ENCODE measurements around the gene COL25A1. TPM values are rescaled to one million over a fixed set of nuclear protein-coding genes. Genes with fewer than 3 reads are reported as not detected.

COL25A1 gene
- total RNA-seq, 1 donor from 2014 or later: 0.73 TPM

DNA sequence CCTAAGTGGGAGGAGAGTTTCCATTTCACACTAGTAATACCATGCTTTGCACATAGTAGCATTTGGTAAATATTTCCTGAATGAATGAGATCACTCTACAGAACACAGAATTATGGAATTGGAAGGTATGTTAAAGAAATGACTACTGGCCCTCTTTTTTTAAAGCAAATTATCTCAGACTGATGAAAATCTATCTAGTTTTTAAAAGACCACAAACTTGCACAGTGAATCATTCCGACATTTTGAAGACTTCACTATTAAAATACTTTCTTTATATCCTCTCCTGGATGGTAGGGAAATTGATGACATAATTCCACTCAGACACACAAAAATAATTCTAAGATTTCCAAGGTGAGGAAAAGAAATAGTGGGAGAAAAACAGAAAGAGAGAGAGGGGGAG lies 471.2 kb downstream of the COL25A1 start:
- DNase-seq (ENCODE audit: missing footprints) (no peak), ATAC-seq (no peak)
- intact Hi-C loops (cut with DNase I): loop anchor here (2.0 kb wide), 1 partner anchor 68 kb away; the partner anchor contains the start of gene ETNPPL

DNA sequence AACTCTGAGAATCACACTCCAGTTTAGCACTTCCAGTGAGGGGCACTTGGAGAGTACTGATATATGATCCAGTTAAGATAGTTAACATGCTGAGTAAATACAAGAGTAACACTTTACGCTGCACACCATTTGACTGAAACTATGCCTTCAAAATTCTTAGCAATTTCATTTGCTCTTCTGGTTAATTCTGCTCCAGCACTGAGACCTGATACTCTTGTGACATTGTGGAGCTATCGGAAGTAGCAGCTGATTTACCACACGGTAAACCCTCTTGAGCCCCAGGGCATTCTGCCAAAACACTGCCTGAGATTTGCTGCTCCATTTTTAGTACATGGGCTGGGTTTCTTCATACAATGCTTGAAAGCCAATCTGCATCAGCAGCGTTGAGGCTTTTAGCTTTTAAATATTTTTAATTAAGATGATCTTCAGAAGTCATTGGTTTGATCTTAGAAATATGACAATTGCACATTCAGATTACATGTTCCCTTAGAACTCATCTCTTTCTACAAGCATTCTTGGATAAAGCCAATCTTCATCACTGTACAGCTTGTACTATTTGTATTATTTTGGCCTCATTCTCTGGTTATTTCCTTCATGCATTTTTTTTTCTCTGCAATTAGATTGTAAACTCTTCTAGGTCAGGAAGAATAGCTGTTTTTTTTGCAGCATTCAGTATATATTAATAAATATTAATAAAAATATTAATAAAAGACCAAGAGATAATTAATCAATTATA lies 471.8 kb downstream of the COL25A1 start:
- intact Hi-C loops (cut with DNase I): loop anchor here (2.0 kb wide), 1 partner anchor 68 kb away; the partner anchor contains the start of gene ETNPPL
- no peak for DNase-seq (ENCODE audit: missing footprints)
- peak; percentile 81 for ATAC-seq

DNA sequence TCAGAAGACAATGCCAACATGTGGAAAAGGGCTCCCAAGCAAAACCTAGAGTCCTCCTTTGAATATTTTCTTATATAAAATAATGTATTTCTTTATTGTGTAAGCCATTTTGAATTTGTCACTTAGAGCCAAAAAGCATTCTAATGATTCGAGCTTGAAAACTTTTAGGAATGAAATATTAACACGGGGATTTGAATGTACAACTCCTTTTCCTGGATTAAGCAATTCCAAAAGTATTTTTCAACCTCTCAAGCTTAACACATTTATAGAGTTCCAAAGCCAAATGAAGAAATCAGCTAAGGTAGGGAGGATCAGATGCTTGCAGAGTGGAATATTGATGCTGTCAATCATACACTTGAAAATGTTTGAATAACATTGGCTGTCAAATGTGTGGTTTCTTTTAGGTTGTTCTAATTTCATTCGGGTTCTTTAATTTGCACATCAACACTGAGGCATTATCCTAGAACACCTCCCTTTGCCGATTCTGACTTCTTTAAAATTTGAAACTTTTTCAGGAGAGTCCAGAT lies 472.4 kb downstream of the COL25A1 start:
- DNase-seq (ENCODE audit: missing footprints): no peak
- intact Hi-C loops (cut with DNase I): loop anchor here (2.0 kb wide), 1 partner anchor 67 kb away; the partner anchor contains the start of gene ETNPPL
- ATAC-seq: no peak

DNA sequence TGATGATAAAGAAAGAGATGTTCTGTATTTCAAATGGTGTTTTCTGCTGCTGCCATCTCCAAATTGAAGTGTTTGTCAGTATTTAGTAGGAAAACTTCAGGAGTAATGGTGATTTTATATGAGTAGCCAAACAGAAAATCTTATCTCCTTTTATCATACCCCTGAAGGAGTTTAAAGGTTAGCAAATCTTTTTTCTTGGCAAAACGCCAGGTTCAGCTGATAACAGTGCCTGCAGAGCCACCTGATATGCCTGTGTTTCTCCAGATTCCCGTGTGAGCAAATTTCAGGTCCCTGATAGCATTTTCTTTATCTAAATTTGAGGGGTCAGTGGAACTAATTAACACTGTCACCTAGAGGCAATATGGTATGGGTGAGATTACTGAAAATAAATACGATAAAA lies 473.8 kb downstream of the COL25A1 start:
- no peak for ATAC-seq
- no peak for DNase-seq (ENCODE audit: missing footprints)
- intact Hi-C loops (cut with DNase I): no loop called here

DNA sequence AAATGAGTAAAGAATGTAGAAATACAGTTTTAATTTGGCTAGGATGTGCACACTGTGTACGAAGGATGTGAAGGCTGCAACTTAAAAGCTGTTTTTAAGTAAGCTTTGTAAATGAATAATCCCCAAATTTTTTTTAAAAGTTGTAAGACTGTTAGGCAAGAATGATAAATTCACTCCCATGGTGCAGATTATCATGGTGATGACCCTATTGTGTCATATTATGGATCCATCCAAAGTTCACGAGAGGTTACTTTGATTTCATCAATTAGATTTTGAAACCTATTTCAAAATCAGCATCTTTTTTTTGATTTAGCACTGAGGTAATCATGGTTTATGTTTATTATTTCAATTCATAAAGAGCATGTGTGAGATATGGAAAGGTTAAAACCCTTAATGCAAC lies 476.7 kb downstream of the COL25A1 start:
- intact Hi-C loops (cut with DNase I): no loop called here
- DNase-seq (ENCODE audit: missing footprints) (no peak), ATAC-seq (no peak)

DNA sequence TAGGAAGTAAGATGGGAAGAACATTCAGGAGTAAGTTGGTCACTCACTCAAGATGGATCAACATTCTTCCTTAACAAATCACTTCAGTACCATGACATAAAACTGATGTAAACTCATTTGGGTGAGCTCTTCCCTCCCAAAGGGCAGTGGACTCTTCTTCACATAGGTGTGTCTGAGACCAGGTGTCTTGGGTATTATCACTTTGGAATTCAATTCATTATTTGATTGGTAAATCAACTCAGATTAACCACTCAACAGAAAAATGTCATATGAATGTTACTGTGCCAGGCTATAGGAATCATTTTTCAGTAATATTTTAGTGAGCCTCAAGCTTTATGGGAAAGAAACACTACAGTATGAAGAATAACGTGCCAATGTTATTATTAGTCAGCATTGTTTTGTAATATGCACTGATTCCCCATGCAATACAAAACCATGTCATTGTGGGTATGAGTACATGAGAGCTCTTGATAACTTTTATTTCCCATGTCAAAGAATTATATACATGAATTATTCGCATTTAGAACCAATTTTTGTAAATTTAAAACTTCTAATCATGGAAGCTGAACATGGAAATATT lies 481.0 kb downstream of the COL25A1 start:
- intact Hi-C loops (cut with DNase I): no loop called here
- DNase-seq (ENCODE audit: missing footprints) (no peak), ATAC-seq (no peak)

DNA sequence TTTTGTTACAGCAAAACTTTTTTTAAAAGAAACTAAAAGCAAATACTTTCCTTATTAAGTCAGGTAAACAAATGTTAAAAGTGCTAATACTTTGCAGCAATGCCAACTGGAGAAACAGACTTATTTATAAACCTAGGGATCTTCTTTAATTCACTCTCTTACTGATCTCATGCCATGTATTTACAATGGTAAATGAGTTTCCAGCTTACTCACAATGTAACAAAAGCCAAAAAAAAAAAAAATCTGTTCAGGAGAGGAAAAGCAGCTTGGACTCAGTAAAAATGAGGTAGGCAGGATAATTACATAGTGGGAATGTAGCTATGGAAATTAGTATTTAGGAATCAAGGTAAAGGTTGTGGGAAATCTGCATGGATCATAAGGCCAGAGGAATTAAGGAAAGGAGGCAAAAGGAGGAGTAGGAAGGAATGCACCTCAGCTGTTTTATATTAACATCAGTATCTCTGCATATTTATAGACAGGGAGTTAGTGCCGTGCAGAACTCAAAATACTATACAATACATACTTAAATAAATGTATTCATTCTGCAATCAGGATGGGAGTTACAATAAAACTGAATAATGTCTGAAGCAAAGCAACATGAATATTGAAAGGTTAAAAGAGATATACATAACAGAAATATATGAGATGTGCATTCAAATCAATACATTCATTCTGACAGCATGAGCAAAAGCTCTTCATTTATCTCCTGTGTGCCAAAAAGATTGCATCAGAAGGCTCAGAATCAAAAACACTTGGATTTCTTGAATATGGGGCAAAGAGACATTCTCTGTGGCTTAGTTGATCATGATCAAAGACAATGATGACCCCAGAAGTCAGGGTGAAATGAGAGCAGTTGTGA lies 481.7 kb downstream of the COL25A1 start:
- intact Hi-C loops (cut with DNase I): no loop called here
- DNase-seq (ENCODE audit: missing footprints) (no peak), ATAC-seq (no peak)

DNA sequence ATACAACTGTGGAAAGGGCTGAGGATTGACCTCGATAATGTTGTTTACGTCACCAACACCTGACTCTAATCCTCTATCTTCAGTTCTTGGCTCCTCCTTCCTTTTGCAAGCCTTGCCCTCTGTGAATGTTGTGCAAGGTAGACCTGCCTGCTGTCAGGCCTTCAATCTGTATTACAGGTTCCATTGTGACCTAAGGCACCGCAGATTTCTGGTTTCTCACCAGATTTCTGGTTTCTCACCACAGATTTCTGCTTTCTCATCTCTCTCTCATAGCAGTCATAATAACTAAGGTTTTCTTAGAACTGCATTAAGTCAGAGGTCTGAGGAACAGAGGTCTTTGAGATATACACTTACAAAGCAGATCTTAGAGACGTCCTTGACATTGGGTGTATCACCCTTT lies 488.1 kb downstream of the COL25A1 start:
- DNase-seq (ENCODE audit: missing footprints) (no peak), ATAC-seq (no peak)
- intact Hi-C loops (cut with DNase I): no loop called here

DNA sequence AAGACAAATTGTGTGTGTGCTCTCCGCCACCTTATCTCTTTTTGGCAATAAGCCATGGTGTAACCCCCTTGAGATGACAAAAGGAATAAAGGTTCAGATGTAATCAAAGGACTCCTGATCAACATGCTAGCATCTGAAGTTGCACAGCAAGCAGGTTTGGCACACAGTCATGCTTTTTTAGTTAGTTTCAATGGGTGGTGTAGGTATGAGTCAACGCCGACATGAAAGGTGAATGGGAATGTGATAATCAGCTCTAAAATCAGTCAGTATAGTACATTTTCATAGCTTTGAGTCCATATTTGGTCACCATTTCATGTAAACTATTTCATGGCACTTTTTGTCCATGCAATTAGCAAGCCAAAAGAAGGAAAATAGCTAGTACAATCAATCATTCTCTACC lies 489.2 kb downstream of the COL25A1 start:
- no peak for DNase-seq (ENCODE audit: missing footprints)
- no peak for ATAC-seq
- intact Hi-C loops (cut with DNase I): no loop called here

DNA sequence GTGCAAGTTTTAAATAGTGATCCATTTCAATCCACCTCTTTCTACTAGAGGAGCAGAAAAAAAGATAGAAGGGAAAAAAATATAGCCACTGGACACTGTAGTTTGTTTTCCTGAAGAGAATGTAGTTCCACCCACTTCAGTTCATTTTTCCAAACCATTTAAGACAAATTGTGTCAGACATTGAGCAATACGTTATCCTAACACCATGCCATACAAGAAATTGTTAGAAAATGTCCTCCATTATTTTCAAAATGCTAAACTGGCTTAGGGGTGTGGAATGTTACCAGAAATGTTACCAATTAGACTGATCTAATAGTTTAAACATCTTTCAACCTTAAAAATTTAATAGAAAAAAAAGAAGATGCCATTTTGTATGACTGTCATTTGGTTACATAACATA lies 491.0 kb downstream of the COL25A1 start:
- DNase-seq (ENCODE audit: missing footprints) (no peak), ATAC-seq (no peak)
- intact Hi-C loops (cut with DNase I): no loop called here

DNA sequence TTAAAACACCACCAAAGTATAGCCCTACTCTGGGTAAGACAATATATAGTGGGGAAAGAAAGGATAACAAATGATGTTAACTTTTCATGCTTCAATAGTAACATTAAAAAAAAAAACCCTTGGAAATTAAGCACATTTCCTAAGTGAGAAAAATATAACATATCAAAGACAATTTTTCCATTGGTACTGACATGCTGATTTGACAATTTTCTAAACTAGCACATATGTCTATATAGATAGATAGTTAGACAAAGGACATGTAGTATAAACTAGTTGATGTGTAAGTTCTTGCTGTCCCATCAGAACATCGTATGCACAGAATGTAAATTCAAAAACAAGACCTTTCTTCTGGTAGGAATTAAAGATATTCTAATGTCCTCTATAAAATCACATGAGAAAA lies 492.4 kb downstream of the COL25A1 start:
- intact Hi-C loops (cut with DNase I): no loop called here
- no peak for DNase-seq (ENCODE audit: missing footprints)
- ATAC-seq: no peak

DNA sequence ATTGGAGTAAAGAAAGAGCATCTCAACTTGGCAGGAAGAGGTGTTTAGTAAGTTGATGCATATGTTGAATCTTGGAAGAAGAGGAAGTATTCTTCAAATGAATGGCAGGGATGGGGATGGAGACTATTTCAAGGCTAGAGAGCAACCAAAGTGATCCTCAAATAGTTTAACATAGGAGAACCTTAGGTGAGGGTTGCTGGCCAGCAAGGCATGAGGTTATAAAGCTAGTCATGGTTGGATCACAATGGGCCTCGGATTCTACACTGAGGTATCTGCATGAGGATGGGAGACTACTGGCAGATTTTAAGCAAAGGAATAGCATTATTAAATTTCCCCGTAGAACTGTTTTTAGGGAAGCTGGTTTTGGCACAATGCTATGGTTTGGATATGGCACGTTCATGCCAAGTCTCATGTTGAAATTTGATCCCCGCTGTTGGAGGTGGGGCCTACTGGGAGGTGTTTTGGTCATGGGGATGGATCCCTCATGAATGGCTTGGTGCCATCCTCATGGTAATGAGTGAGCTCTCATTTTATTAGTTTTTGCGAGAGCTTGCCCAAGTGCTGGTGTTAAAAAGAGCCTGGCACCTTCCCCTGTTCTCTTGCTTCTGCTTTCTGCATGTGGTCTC lies 497.7 kb downstream of the COL25A1 start:
- no peak for DNase-seq (ENCODE audit: missing footprints)
- ATAC-seq: no peak
- intact Hi-C loops (cut with DNase I): no loop called here

DNA sequence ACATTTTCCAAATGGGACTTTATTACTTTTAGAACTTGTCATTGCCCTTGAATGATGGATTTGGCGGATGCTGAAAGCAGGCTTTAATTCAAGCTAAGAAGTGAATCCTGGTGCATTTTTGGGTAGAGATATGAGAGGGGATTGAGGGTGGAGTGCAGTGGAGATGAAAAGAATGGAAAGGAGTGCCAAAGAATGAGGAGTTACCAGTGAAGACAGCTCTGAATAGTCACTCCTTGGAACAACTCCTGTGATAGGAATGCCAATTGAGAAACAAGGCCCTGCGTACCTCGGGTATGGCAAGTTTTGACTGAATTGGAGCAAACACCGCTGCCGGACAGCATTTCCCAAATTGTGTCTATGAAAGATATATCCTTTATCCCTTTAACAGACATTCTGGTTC lies 503.2 kb downstream of the COL25A1 start:
- DNase-seq (ENCODE audit: missing footprints): no peak
- intact Hi-C loops (cut with DNase I): no loop called here
- ATAC-seq: no peak

DNA sequence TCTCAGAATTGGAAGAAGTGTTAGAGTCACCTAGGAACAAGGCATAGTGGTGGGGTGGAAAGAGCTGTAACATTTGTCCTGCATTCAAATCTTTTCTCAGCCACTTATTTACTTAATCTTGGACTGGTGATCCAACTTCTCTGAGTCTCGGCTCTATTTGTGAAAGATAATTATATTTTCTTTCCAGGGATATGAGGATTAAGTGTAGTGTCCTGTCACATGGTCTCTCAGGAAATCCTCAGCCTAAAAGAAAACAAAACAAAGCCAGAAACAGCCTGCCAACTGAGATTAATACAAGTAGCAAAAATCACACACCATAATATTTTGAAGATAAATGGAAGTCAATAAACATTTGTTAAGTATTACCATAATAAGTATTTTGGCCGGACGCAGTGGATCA lies 506.3 kb downstream of the COL25A1 start:
- ATAC-seq (peak; percentile 26), DNase-seq (ENCODE audit: missing footprints) (no peak)
- intact Hi-C loops (cut with DNase I): no loop called here

DNA sequence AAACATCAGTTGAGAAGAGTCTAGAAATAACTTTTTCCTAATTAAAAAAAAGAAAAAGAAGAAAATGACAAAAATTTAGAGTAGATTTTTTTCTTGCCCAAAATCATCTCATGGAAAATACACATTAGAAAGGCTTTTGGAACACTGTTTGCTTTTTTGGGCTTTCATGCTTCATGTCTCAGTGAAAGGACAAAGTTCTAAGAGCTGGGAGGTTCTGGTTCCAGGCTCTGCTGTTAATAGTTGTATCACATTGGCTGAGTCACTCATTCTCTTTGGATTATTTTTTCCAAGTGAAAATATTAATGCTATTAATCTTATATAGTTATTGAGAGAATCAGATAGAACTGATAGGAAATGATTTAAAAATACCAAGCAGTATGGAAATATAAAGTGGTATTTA lies 506.7 kb downstream of the COL25A1 start:
- DNase-seq (ENCODE audit: missing footprints) (no peak), ATAC-seq (no peak)
- intact Hi-C loops (cut with DNase I): no loop called here

DNA sequence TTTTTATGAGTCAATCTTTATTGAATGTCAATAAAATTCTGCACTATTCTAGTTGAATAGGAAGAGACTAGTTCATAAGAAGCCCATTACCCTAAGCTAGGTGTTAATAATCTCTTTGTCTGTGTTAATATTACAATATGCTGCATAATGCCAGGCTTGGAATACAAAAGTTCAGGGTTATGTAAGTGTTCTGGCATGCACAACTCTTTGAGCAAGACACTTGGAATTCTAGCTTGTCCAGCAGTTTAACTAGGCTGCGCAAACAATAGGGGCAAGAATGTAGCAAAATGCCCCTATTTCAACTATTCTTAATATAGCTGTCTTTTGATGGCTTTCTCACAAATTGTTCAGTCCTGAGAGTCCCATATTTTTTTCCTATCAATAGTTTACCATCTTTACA lies 508.3 kb downstream of the COL25A1 start:
- DNase-seq (ENCODE audit: missing footprints): no peak
- peak; percentile 44 for ATAC-seq
- intact Hi-C loops (cut with DNase I): no loop called here

DNA sequence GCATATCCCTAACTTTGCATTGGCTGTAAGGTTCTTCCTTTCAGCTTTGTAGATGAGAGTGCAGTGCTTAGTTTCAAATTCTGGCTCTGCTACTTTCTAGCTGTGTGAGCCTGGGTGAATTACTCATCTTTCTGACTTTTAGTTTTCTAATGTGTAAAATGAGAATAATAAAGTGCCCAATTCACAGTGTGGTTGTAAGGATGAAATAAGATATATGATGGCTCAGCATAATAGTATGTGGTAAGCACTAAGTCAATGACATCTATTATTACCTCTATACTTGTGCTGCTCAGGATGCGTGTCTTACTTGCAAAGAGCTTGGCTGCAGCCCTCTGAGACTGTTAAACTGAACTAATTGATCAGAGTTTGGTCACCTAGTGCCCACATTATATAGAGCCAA lies 509.0 kb downstream of the COL25A1 start:
- intact Hi-C loops (cut with DNase I): no loop called here
- ATAC-seq (no peak), DNase-seq (ENCODE audit: missing footprints) (no peak)

DNA sequence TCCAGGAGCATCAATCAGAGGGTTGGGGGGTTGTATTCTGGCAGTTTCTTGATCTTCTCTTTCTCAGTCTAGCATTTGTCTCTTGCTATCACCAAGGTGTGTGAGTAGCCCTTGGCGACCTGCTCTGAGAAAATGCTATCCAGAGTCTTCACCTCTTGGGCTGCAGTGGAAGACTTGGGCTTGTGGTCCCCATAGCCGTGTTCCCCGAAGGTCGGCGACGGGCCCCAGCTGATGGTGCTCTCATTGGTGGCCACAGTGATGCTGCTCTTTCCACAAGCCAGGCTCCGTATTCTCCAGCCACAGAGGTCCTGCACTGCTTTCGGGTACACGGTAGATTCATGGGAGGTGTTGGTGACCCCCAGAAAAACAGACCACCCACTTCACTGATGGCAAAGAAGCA lies 513.7 kb downstream of the COL25A1 start:
- ATAC-seq (no peak), DNase-seq (ENCODE audit: missing footprints) (no peak)
- intact Hi-C loops (cut with DNase I): no loop called here

DNA sequence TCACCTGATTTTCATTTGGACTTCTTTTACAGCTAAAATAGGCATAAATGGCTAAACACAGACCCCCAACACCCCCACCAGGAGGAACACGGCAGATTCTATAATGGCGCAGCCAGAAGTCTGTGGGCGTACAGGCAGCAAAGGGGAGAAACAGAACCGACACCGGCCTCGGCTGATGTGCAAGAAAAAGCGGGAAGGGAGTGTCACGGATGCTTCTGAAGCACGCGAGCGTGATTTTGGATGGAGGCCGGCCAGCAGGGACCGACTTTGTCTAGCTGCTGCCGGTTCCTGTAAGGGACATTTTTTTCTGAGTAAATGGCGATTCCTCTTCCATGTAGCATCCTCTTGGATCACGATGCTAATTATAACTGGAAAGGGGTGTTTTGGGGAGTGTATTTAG lies 514.7 kb downstream of the COL25A1 start:
- ATAC-seq (no peak), DNase-seq (ENCODE audit: missing footprints) (no peak)
- intact Hi-C loops (cut with DNase I): no loop called here

All from Right ventricle myocardium inferior (tissue), 1 donor.